GM13976 (cell line): ENCODE measurements around the gene C17orf114.

Experiments
- DNase-seq: peaks from one replicate; pipeline ENCODE4 v3.0.0; 2012; ENCODE audit warnings: low spot score
- in situ Hi-C: fragments of 300-500 bp; cut with MboI; formaldehyde crosslinking; loops from one replicate; pipeline ENCODE4 v1.12.0; 2022; ENCODE audit warnings: low sequenced_read_pairs, mixed read lengths, inconsistent platforms; ENCODE audit not compliant: unreplicated experiment
- TF ChIP-seq, protein P1 (sequence below): IDR thresholded peaks from 2 replicates; pipeline ENCODE4 v1.5.1; 2012; ENCODE audit warnings: borderline replicate concordance, mild to moderate bottlenecking; ENCODE audit not compliant: insufficient read depth; ENCODE audit errors: extremely low read depth, missing control alignments, control extremely low read depth

The C17orf114 gene

DNA sequence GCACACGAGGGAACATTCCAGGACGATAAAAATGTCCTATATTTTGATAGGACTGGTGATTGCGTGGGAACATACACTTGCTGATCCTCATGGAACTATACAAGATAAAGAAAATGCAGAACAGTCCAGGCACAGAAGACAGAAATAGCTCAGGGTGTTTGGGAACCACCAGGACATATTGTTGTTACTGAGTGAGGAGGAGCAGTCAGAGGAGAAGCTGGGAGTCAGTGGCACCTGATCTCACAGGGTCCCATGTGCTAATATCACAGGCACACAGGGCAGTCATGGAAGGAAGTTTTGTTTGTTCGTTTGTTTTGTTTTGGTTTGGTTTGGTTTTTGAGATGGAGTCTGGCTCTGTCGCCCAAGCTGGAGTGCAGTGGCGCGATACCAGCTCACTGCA, 10.6 kb upstream of the C17orf114 start:
- DNase-seq = no peak
- TF ChIP-seq, protein P1, sequence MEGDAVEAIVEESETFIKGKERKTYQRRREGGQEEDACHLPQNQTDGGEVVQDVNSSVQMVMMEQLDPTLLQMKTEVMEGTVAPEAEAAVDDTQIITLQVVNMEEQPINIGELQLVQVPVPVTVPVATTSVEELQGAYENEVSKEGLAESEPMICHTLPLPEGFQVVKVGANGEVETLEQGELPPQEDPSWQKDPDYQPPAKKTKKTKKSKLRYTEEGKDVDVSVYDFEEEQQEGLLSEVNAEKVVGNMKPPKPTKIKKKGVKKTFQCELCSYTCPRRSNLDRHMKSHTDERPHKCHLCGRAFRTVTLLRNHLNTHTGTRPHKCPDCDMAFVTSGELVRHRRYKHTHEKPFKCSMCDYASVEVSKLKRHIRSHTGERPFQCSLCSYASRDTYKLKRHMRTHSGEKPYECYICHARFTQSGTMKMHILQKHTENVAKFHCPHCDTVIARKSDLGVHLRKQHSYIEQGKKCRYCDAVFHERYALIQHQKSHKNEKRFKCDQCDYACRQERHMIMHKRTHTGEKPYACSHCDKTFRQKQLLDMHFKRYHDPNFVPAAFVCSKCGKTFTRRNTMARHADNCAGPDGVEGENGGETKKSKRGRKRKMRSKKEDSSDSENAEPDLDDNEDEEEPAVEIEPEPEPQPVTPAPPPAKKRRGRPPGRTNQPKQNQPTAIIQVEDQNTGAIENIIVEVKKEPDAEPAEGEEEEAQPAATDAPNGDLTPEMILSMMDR = no peak
- in situ Hi-C loops = no loop called here

DNA sequence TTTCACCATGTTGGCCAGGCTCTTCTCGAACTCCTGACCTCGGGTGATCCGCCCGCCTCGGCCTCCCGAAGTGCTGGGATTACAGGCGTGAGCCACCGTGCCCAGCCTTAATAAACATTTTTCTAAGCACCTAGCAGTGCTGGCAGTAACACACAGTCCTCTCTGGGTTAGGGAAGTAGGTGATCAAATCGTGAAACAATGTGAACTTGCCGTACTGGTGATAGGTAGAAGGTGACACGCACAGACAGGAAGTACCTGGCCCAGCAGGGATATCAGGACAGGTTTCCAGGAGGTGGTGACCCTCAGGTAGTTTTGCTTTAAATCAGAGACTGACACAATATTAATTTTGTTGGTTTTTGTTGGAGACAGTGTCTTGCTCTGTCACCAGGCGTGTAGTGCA, 9.3 kb upstream of the C17orf114 start:
- in situ Hi-C loops = no loop called here
- no peak for DNase-seq
- TF ChIP-seq, protein P1 = no peak

DNA sequence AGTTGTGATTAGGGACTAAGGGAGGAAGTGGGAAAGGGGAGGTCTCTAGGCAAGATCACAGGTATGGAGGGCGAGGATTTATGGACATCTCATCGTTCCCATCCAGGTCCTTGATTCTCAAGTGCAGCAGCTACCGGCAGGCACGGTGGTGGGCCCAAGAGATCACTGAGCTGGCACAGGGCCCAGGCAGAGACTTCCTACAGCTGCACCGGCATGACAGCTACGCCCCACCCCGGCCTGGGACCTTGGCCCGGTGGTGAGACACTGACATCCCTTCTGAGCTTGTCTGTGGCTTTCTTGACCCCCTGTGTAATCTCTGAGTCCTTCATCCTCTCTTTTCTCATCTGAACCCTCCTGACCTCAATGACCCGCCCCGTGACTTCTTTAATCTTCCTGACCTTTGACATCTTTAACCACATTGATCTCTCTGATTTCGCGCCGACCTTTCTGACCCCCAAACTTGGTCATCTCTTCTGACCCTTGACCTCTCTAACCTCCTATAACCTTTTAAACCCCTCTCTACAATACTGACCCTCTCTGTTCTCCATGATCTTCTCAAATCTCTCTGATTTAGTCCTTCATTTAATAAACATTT, 8.7 kb upstream of the C17orf114 start:
- TF ChIP-seq, protein P1 = no peak
- peak; percentile 12 for DNase-seq
- in situ Hi-C loops = no loop called here

DNA sequence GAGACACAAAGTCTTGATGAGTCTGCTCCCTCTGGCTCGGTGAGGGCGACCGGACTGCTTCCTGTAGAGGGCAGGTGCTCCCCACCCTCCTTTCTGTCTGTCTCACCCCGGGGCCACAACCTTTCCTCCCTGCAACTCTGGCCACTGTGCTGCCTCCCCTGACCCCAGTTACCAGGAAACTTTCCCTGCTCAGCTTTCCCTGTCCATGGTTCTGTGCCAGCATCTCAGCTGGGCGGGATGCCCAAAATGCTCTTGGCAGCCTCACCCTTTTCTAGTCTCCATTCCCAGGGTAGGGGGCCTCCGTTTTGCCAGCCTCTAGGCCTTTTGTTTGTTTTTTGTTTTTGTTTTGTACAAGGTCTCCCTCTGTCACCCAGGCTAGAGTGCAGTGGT, 6.2 kb upstream of the C17orf114 start:
- DNase-seq = no peak
- in situ Hi-C loops = no loop called here

DNA sequence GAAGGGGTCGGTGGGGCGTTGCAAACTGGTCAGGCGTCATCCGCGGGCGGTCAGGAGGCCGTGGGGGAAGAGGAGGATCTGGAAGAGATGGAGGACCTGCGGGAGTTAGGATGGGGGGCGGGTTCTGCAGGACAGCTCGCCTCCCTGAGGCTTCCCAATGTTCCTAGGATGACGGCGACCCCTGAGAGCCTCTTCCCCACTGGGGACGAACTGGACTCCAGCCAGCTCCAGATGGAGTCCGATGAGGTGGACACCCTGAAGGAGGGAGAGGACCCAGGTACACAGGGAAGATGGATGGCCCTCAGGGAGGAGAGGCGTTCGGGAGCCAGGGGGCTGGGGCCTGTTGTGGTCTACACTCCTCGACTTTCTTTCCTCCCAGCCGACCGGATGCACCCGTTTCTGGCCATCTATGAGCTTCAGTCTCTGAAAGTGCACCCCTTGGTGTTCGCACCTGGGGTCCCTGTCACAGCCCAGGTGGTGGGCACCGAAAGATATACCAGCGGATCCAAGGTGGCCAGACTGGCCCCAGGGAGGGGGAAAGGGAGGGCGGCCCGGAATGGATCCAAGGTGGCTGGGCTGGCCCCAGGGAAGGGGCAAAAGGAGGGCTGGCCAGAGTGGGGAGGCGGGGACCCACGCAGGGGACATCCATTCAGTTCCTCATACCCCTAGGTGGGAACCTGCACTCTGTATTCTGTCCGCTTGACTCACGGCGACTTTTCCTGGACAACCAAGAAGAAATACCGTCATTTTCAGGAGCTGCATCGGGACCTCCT, 5.7 kb upstream of the C17orf114 start:
- TF ChIP-seq, protein P1 = no peak
- in situ Hi-C loops = no loop called here

More for the DNA sequence above, 6.2 kb upstream of the C17orf114 start:
- TF ChIP-seq, protein P1 = no peak

DNA sequence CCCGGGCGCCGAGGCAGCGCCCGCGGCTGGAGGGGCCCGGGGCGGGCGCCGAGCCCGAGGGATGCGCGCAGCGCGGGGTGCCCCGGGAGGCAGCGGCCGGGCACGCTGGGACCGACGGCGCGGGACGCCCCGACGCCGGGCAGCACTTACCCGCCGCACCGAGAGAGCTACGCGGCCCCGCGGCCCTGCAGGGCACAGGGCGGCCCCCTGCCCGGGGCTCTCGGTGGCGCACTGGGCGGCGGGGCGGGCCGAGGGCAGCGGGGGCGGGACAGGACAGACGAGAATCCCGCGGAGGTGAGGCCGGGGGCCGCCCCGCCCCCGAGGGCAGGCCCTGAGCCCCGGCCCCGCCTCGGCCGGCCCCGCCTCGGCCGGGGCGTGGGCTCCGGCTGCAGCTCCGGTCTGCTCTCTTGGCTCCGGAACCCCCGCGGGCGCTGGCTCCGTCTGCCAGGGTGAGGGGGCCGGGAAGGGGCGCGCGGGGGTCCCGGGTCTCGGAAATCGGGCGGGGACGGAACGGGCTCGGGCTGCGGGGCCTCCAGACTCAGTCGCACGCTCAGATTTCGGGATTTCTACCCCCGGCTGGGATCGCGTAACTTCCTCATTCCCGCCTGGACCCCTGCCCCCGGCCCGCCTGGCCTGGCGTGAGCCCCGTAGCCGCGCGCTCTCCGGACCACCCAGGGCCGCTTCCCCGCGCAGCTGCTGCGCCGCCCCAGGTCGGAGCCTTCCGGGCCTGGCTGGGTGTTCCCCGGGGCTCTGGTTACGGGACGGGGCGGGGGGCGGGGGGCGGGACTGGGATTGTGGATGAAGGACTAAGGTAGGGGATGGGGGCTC, 4.9 kb upstream of the C17orf114 start, which contains the start of gene PLD2:
Gene PLD2 (plus strand): TSS at position 376 of the 828 bp plus-strand sequence. CDS start 621 bp downstream, outside the sequence.
- DNase-seq = peak; percentile 100
- in situ Hi-C loops = no loop called here
- TF ChIP-seq, protein P1 = no peak

More for the DNA sequence above, 5.7 kb upstream of the C17orf114 start:
- peak; percentile 52 for DNase-seq
